ENCODE results near the gene GOLIM4.
"Not testable (repeated sequence)": the region's sequence is repeated elsewhere in the genome, so short reads cannot be mapped to it uniquely, and the experiment has no call there.

Gene GOLIM4

DNA sequence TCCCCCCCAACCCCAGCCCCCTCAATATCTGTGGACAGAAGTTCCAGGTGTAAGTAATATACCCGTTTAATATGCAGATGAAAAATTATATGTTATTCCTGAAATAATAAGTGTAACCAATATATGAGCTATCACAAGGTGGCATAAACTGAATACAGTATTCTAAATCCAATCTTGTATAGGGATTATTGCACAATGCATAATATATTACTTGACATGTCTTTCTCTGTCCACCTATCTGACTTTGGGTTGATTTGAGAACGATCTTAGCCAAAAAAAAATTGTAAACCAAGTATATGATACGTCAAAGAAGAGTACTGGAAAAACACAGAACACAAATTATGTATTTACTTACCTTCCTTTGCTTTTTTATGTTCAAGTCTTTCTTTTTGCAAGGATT lies 47.8 kb downstream of the GOLIM4 start:
- DNase-seq: no peak

DNA sequence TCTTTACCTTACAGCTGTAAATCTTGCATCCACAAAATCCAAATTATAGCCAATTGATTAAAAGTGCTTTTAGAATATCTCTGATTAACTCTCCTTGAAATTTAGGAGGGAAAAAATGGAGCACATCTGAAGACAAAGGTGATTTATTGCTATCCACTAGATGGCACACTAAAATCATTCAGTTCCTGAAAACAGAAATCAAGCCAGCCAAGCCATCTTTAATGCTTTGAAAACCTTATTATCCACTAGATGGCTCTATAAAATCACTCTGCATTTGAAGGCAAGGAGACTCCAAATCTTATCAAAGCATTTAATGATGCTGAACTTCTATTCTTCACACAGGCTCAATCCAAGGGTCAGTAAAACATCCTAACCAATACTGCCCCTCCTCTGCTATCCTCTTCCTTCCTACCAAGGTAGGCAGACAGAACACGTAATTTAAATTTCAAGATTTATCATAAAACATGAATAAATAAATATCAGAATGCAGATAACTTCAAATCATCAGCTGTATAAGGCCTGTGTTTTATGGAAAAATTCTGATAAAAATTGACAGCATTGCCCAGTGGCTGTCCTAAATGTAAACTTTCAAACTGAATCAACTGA lies 48.4 kb downstream of the GOLIM4 start:
- peak; percentile 96 for DNase-seq

GRCh38 chr3:168044049-168044448 lies 51.7 kb downstream of the GOLIM4 start:
- no peak for DNase-seq

GRCh38 chr3:168040607-168041208 lies 55.0 kb downstream of the GOLIM4 start:
- peak; percentile 85 for DNase-seq

DNA sequence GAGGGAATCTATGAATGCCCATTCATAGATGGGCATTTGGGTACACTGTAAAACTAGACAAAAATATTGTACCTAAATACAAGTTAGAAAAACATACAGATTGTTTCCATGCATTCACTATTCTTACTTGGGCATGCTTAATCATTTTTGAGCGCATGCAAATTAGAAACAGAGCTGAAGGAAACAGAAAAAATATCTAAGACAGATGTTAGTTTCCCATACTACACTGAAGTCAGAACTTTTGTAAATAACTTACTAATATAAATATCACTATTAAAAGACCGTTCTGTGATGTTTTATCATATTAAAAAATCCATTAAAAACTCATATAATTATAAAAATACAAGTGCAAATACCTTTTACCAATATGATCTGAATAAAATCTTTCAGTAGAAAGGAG lies 58.7 kb downstream of the GOLIM4 start:
- no peak for DNase-seq

- peak; percentile 46 for DNase-seq
These were observed 59.1 kb downstream of the GOLIM4 start for GRCh38 chr3:168036619-168037018.

GRCh38 chr3:168034152-168034928 lies 61.4 kb downstream of the GOLIM4 start:
- peak; percentile 87 for DNase-seq

DNA sequence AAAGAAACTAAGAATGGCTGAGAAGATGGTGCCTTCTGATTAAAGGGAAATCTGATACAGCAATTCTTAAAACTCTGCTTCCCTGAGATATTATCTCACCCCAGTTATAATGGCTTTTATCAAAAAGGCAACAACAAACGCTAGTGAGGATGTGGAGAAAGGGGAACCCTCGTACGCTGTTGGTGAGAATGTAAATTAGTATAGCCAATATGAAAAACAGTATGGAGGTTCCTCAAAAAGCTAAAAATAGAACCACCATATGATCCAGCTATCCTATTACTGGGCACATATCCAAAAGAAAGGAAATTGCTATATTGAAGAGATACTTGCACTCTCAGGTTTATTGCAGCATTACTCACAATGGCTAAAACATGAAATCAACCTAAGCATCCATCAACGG lies 65.1 kb downstream of the GOLIM4 start:
- DNase-seq: peak; percentile 21

GRCh38 chr3:168029705-168030104 lies 66.0 kb downstream of the GOLIM4 start:
- DNase-seq: no peak

DNA sequence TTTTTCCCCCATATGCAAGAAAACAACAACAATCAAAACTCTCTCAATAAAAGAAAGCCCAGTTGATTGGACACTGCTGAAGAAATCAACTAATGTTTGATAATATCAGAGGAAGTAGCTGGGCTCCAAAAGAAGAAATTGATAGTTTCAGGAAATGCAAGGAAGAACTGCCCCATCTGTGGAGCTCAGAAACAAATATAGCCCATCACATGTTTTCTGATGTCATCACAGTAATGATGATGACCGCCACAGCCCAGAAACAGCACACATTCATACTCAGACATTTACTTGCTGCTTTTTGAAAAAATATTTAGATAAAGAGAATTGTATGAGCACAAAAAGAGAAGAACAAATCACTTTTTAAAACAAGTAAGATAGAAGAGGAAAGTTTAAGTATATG lies 67.6 kb downstream of the GOLIM4 start:
- DNase-seq: no peak

GRCh38 chr3:168026764-168027163 lies 69.0 kb downstream of the GOLIM4 start:
- DNase-seq: no peak

- no peak for DNase-seq
These were observed 70.6 kb downstream of the GOLIM4 start for GRCh38 chr3:168025076-168025475.

GRCh38 chr3:168024537-168024941 lies 71.2 kb downstream of the GOLIM4 start:
- DNase-seq: peak; percentile 42

GRCh38 chr3:168021737-168022450 lies 73.8 kb downstream of the GOLIM4 start:
- no peak for DNase-seq

DNA sequence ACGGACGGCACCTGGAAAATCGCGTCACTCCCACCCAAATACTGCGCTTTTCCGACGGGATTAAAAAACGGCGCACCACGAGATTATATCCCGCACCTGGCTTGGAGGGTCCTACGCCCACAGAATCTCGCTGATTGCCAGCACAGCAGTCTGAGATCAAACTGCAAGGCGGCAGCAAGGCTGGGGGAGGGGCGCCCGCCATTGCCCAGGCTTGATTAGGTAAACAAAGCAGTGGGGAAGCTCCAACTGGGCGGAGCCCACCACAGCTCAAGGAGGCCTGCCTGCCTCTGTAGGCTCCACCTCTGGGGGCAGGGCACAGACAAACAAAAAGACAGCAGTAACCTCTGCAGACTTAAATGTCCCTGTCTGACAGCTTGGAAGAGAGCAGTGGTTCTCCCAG lies 84.4 kb downstream of the GOLIM4 start:
- not testable (repeated sequence) for DNase-seq

DNA sequence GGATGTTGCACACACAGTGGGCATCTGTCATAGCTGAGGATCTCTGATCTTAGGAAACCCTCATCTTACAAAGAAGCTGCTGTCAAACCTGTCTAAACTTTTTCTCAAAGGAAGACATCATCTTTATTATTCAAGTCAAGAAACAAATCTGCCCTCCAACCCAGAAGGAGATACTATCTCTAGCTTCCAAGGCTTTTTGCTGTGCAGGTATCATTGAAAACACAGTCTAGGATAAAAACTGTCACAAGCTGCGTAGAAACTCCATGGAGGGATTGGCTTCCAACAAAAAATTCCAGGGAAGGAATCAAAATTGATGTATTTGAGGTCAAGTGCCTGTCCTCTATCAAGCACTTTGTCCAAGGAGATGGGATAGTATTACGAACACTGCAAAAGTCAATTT lies 89.1 kb downstream of the GOLIM4 start:
- no peak for DNase-seq

GRCh38 chr3:168003911-168004310 lies 91.8 kb downstream of the GOLIM4 start:
- no peak for DNase-seq

DNA sequence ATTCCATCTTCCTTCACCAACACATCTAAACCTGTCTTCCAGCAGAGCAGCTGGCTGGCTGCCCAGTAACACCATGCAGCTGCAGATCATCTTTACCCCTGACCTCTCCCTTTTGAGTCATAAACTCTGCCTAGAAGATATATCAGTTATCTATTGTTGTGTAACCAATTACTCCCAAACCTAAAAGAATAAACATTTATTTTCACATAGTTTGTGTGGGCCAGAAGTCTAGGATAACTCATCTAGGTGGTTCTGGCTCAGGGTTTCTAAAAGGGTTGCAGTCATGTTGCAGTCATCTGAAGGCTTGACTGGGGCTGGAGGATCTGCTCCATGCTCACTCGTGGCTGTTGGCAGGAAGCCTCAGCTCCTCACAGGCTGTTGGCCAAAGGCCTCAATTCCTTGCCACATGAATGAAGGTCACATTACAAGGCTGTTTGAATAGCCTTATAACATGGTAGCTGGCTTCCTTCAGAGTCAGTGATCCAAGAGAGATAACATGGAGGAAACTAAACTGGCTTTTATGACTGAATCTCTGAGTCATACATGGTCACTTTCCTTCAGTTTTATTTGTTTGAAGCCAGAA lies 92.8 kb downstream of the GOLIM4 start:
- peak; percentile 73 for DNase-seq

DNA sequence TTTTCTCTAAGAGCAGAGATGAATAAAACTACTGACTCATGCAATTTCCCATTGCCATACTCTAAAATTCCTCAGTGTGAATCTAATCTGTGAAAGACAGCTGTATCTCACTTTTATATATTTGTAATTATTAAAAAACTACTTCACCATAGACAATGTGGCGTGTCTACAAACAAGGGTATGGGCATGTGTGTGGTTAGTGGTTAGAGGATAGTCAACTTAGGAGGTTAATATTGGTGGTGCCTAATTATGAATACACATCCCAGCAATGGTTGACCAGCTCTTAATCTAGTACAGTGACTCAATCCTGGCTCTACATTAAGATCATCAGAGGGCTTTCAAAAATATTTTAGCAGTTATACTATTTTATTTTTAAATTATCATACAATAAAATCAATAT lies 94.5 kb downstream of the GOLIM4 start:
- peak; percentile 37 for DNase-seq

DNA sequence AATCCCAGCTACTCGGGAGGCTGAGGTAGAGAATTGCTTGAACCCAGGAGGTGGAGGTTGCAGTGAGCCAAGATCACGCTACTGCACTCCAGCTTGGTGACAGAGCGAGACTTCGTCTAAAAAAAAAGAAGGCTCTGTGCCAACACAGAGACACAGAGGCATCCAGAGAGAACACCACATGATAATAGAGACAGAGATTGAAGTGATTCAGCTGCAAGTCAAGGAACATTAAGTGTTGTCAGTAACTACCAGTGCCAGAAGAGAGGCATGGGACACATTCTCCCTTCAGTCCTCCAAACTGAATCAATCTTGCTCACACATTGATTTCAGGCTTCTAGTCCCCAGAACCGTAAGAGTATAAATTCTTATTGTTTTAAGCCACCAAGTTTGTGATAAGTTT lies 97.5 kb downstream of the GOLIM4 start:
- DNase-seq: no peak

DNA sequence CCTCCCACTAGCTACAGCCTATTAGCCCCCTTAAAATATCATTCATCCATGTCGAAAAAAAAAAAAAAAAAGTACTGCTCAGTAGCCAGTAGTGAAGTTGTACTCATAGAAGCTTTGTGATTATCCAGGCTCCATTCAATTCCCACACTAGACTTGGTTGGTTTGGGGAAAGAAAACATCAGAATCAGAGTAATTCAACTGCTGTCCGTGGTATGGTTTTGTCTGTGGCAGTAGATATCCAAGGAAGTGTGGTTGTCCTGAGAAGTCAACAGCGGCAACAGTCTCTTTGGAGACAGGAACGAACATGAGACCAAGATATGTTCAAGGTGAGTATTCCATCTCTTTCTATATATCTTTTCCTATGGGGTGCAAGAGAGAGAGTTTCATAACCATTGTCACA lies 99.2 kb downstream of the GOLIM4 start:
- no peak for DNase-seq

GRCh38 chr3:167992381-167992780 lies 103.3 kb downstream of the GOLIM4 start:
- DNase-seq: no peak

DNA sequence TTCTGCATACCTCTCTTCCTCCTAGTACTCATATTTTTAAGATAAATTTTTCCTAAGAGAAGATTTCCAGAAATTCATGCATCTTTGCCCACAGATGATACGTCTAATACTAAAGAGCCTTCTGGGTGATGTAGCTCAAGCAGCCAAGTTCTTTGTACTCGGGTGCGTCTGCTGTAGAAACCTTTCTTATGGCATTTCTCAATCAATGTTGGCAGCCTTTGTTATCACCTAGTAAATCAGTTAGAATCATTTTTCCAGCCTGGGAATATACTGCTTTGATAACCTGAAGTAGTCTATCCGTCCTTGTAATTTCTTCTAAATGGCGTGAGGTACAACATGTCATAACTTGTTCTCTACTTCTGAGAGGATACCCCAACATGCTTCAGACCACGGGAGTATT lies 104.5 kb downstream of the GOLIM4 start:
- DNase-seq: no peak

Measured in hematopoietic multipotent progenitor cell treated with erythropoietin and hydrocortisone succinate and interleukin-3 and kit ligand, for 6 days (in vitro differentiated cells).